ENCODE results near the gene VWC2L.

The VWC2L gene

GRCh38 chr2:214507032-214507431 lies 96.2 kb downstream of the VWC2L start:
- Histone ChIP-seq H3K36me3 (ENCODE audit: control insufficient read depth in 1 of 2, insufficient read depth in 2 of 2, low read depth in 1 of 2, low read length in 2 of 2) (no peaks in the 10 kb centered on the region), H3K4ac (ENCODE audit: low read depth in 1 of 2, low read length in 2 of 2) (no peak overlapping the region), H3K23ac (ENCODE audit: low read length in 2 of 2) (no peak overlapping the region), H2BK120ac (ENCODE audit: low read depth, low read length) (no peak overlapping the region), H3K9ac (ENCODE audit: low read length) (no peak overlapping the region), H3K27ac (ENCODE audit: low read length, poor library complexity, severe bottlenecking) (no peak overlapping the region), H3K27me3 (ENCODE audit: control insufficient read depth in 1 of 2, insufficient read depth in 1 of 2, low read length in 2 of 2) (no peaks in the 10 kb centered on the region), H2BK5ac (ENCODE audit: low read depth, low read length, poor library complexity, severe bottlenecking) (no peak overlapping the region), H4K91ac (ENCODE audit: low read length) (no peak overlapping the region), H3K4me2 (ENCODE audit: low read length, poor library complexity, severe bottlenecking) (no peak overlapping the region), H3K9me3 (ENCODE audit: control insufficient read depth, low read length) (no peaks in the 10 kb centered on the region), H2BK12ac (ENCODE audit: low read length in 2 of 2) (no peak overlapping the region), H3K14ac (ENCODE audit: low read length in 2 of 2) (no peak overlapping the region), H3K79me1 (replicated peaks; ENCODE audit: low read length, poor library complexity, severe bottlenecking) (no peaks in the 10 kb centered on the region), H3K4me3 (ENCODE audit: insufficient read depth in 1 of 2, low read depth in 1 of 2, low read length in 2 of 2) (no peak overlapping the region), H3K18ac (ENCODE audit: low read depth in 1 of 2, low read length in 2 of 2) (no peak overlapping the region), H4K8ac (ENCODE audit: low read length) (no peak overlapping the region), H2AFZ (ENCODE audit: low read depth, low read length) (no peak overlapping the region), H3K4me1 (ENCODE audit: control insufficient read depth, insufficient read depth, low read depth, low read length) (no peaks in the 10 kb centered on the region), H2AK5ac (ENCODE audit: low read length, severe bottlenecking) (no peak overlapping the region), H2BK15ac (ENCODE audit: low read depth, poor library complexity, severe bottlenecking) (no peak overlapping the region)
- no peak for DNase-seq

- no peak overlapping the region for H3K18ac ChIP-seq (ENCODE audit: low read depth in 1 of 2, low read length in 2 of 2)
- H3K9ac ChIP-seq (ENCODE audit: low read length) = no peak overlapping the region
- H3K4me3 ChIP-seq (ENCODE audit: insufficient read depth in 1 of 2, low read depth in 1 of 2, low read length in 2 of 2) = no peak overlapping the region
- no peak overlapping the region for H2AFZ ChIP-seq (ENCODE audit: low read depth, low read length)
- WGBS = 40% methylated on average over 1 of the region's 1 CpG
- no peak overlapping the region for H2BK12ac ChIP-seq (ENCODE audit: low read length in 2 of 2)
- DNase-seq = no peak
- no peak overlapping the region for H3K14ac ChIP-seq (ENCODE audit: low read length in 2 of 2)
- H2BK15ac ChIP-seq (ENCODE audit: low read depth, poor library complexity, severe bottlenecking) = no peak overlapping the region
- no peaks in the 10 kb centered on the region for H3K27me3 ChIP-seq (ENCODE audit: control insufficient read depth in 1 of 2, insufficient read depth in 1 of 2, low read length in 2 of 2)
- H3K4ac ChIP-seq (ENCODE audit: low read depth in 1 of 2, low read length in 2 of 2) = no peak overlapping the region
- H3K23ac ChIP-seq (ENCODE audit: low read length in 2 of 2) = no peak overlapping the region
- no peaks in the 10 kb centered on the region for H3K9me3 ChIP-seq (ENCODE audit: control insufficient read depth, low read length)
- no peak overlapping the region for H4K8ac ChIP-seq (ENCODE audit: low read length)
- H3K36me3 ChIP-seq (ENCODE audit: control insufficient read depth in 1 of 2, insufficient read depth in 2 of 2, low read depth in 1 of 2, low read length in 2 of 2) = no peaks in the 10 kb centered on the region
- no peak overlapping the region for H2AK5ac ChIP-seq (ENCODE audit: low read length, severe bottlenecking)
- no peak overlapping the region for H2BK5ac ChIP-seq (ENCODE audit: low read depth, low read length, poor library complexity, severe bottlenecking)
- H4K91ac ChIP-seq (ENCODE audit: low read length) = no peak overlapping the region
- H3K4me2 ChIP-seq (ENCODE audit: low read length, poor library complexity, severe bottlenecking) = no peak overlapping the region
- no peak overlapping the region for H3K27ac ChIP-seq (ENCODE audit: low read length, poor library complexity, severe bottlenecking)
- H2BK120ac ChIP-seq (ENCODE audit: low read depth, low read length) = no peak overlapping the region
- H3K4me1 ChIP-seq (ENCODE audit: control insufficient read depth, insufficient read depth, low read depth, low read length) = no peaks in the 10 kb centered on the region
- H3K79me1 ChIP-seq (replicated peaks; ENCODE audit: low read length, poor library complexity, severe bottlenecking) = no peaks in the 10 kb centered on the region
These were observed 103.8 kb downstream of the VWC2L start for GRCh38 chr2:214514704-214515103.

GRCh38 chr2:214515111-214515510 lies 104.3 kb downstream of the VWC2L start:
- H3K79me1 ChIP-seq (replicated peaks; ENCODE audit: low read length, poor library complexity, severe bottlenecking) = no peaks in the 10 kb centered on the region
- no peaks in the 10 kb centered on the region for H3K27me3 ChIP-seq (ENCODE audit: control insufficient read depth in 1 of 2, insufficient read depth in 1 of 2, low read length in 2 of 2)
- H2AFZ ChIP-seq (ENCODE audit: low read depth, low read length) = no peak overlapping the region
- no peak overlapping the region for H2AK5ac ChIP-seq (ENCODE audit: low read length, severe bottlenecking)
- no peak overlapping the region for H2BK5ac ChIP-seq (ENCODE audit: low read depth, low read length, poor library complexity, severe bottlenecking)
- no peak overlapping the region for H3K4me3 ChIP-seq (ENCODE audit: insufficient read depth in 1 of 2, low read depth in 1 of 2, low read length in 2 of 2)
- WGBS = 60% methylated on average over 3 of the region's 4 CpGs
- H4K8ac ChIP-seq (ENCODE audit: low read length) = no peak overlapping the region
- no peaks in the 10 kb centered on the region for H3K9me3 ChIP-seq (ENCODE audit: control insufficient read depth, low read length)
- no peak overlapping the region for H3K4me2 ChIP-seq (ENCODE audit: low read length, poor library complexity, severe bottlenecking)
- no peak overlapping the region for H4K91ac ChIP-seq (ENCODE audit: low read length)
- no peak overlapping the region for H2BK12ac ChIP-seq (ENCODE audit: low read length in 2 of 2)
- no peaks in the 10 kb centered on the region for H3K4me1 ChIP-seq (ENCODE audit: control insufficient read depth, insufficient read depth, low read depth, low read length)
- H2BK120ac ChIP-seq (ENCODE audit: low read depth, low read length) = no peak overlapping the region
- no peak overlapping the region for H3K18ac ChIP-seq (ENCODE audit: low read depth in 1 of 2, low read length in 2 of 2)
- H3K27ac ChIP-seq (ENCODE audit: low read length, poor library complexity, severe bottlenecking) = no peak overlapping the region
- H2BK15ac ChIP-seq (ENCODE audit: low read depth, poor library complexity, severe bottlenecking) = no peak overlapping the region
- no peak overlapping the region for H3K9ac ChIP-seq (ENCODE audit: low read length)
- no peak for DNase-seq
- H3K36me3 ChIP-seq (ENCODE audit: control insufficient read depth in 1 of 2, insufficient read depth in 2 of 2, low read depth in 1 of 2, low read length in 2 of 2) = no peaks in the 10 kb centered on the region
- H3K4ac ChIP-seq (ENCODE audit: low read depth in 1 of 2, low read length in 2 of 2) = no peak overlapping the region
- no peak overlapping the region for H3K23ac ChIP-seq (ENCODE audit: low read length in 2 of 2)
- no peak overlapping the region for H3K14ac ChIP-seq (ENCODE audit: low read length in 2 of 2)

- Histone ChIP-seq H2AFZ (ENCODE audit: low read depth, low read length) (no peak overlapping the region), H2BK15ac (ENCODE audit: low read depth, poor library complexity, severe bottlenecking) (no peak overlapping the region), H3K4me2 (ENCODE audit: low read length, poor library complexity, severe bottlenecking) (no peak overlapping the region), H3K4me1 (ENCODE audit: control insufficient read depth, insufficient read depth, low read depth, low read length) (no peaks in the 10 kb centered on the region), H3K4me3 (ENCODE audit: insufficient read depth in 1 of 2, low read depth in 1 of 2, low read length in 2 of 2) (no peak overlapping the region), H3K4ac (ENCODE audit: low read depth in 1 of 2, low read length in 2 of 2) (no peak overlapping the region), H3K27ac (ENCODE audit: low read length, poor library complexity, severe bottlenecking) (no peak overlapping the region), H2BK5ac (ENCODE audit: low read depth, low read length, poor library complexity, severe bottlenecking) (no peak overlapping the region), H3K9ac (ENCODE audit: low read length) (no peak overlapping the region), H2AK5ac (ENCODE audit: low read length, severe bottlenecking) (no peak overlapping the region), H3K9me3 (ENCODE audit: control insufficient read depth, low read length) (no peaks in the 10 kb centered on the region), H2BK120ac (ENCODE audit: low read depth, low read length) (no peak overlapping the region), H3K14ac (ENCODE audit: low read length in 2 of 2) (no peak overlapping the region), H4K91ac (ENCODE audit: low read length) (no peak overlapping the region), H3K79me1 (replicated peaks; ENCODE audit: low read length, poor library complexity, severe bottlenecking) (no peaks in the 10 kb centered on the region), H3K27me3 (ENCODE audit: control insufficient read depth in 1 of 2, insufficient read depth in 1 of 2, low read length in 2 of 2) (no peaks in the 10 kb centered on the region), H3K36me3 (ENCODE audit: control insufficient read depth in 1 of 2, insufficient read depth in 2 of 2, low read depth in 1 of 2, low read length in 2 of 2) (no peaks in the 10 kb centered on the region), H2BK12ac (ENCODE audit: low read length in 2 of 2) (no peak overlapping the region), H3K23ac (ENCODE audit: low read length in 2 of 2) (no peak overlapping the region), H3K18ac (ENCODE audit: low read depth in 1 of 2, low read length in 2 of 2) (no peak overlapping the region), H4K8ac (ENCODE audit: low read length) (no peak overlapping the region)
- WGBS = over 99% methylated on average over 4 of the region's 5 CpGs
- DNase-seq = no peak
These were observed 108.5 kb downstream of the VWC2L start for GRCh38 chr2:214519258-214519818.

Measured in mesenchymal stem cell (in vitro differentiated cells and primary cell).